Breast epithelium (tissue), 3 donors: ENCODE results near the gene SLC23A2.

Experiments used
- CTCF ChIP-seq, 3 donors: fragments of 450-650 bp; IDR thresholded peaks; one replicate each; pipeline ENCODE4 v1.5.1; 2016 to 2017; ENCODE audit warnings: antibody characterized with exemption in 3 of 3, mild to moderate bottlenecking in 3 of 3, moderate library complexity in 3 of 3
- POLR2A ChIP-seq: fragments of 450-650 bp; IDR thresholded peaks from one replicate; pipeline ENCODE4 v1.6.1; 2016; ENCODE audit warnings: antibody characterized with exemption, mild to moderate bottlenecking, moderate library complexity
- POLR2AphosphoS5 ChIP-seq, 3 donors: sonication (generic); formaldehyde crosslinking; IDR thresholded peaks; one replicate each; pipeline ENCODE4 v1.6.1; 2017; ENCODE audit warnings: antibody characterized with exemption in 3 of 3

DNA sequence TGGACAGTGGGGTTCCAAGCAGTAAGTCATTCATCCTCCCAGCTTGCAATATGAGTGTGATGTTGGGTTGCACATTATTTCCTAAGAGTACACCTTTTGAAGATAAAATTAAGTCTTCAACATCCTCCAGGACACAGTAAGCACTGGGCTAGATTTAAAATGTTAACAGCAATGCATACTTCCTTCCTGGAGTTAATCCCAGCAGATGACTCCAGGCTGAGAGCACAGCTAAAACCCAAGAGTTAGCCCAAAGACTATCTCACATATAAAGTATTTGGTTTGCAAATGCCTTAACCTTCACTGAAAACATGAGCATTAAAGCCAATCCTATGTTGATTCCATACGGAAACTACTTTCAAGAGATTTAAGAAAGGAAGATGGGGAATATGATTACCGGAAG is 69.2 kb downstream of the SLC23A2 start:
- TF ChIP-seq CTCF (IDR thresholded peaks at IDR 0.05) = no peak
- no peak for TF ChIP-seq POLR2A
- TF ChIP-seq POLR2AphosphoS5 (IDR thresholded peaks at IDR 0.05) = no peak
